DMS53 treated with DMSO at 0.1 percent for 48 hours (cell line): ENCODE data around the gene ACACB.
"Not testable (repeated sequence)": the region's sequence is repeated elsewhere in the genome, so short reads cannot be mapped to it uniquely, and the experiment has no call there.

Experiments used
- DNase-seq: peaks from one replicate; lab custom pipeline; 2025; ENCODE audit not compliant: unreplicated experiment; lab: John Stamatoyannopoulos, UW

Gene ACACB

GRCh38 chr12:109170324-109170723 lies 53.9 kb downstream of the ACACB start:
- DNase-seq = no peak

DNA sequence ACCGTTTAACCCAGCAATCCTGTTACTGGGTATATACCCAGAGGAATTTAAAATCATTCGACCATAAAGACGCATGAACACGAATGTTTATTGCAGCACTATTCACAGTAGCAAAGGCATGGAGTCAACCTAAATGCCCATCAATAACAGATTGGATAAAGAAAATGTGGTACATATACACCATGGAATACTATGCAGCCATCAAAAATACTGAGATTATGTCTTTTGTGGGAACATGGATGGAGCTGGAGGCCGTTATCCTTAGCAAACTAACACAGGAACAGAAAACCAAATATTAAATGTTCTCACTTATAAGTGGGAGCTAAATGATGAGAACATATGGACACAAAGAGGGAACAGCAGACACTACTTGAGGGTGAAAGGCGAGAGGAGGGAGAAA lies 56.4 kb downstream of the ACACB start:
- DNase-seq = not testable (repeated sequence)

GRCh38 chr12:109173443-109174240 lies 57.3 kb downstream of the ACACB start:
- no peak for DNase-seq

DNA sequence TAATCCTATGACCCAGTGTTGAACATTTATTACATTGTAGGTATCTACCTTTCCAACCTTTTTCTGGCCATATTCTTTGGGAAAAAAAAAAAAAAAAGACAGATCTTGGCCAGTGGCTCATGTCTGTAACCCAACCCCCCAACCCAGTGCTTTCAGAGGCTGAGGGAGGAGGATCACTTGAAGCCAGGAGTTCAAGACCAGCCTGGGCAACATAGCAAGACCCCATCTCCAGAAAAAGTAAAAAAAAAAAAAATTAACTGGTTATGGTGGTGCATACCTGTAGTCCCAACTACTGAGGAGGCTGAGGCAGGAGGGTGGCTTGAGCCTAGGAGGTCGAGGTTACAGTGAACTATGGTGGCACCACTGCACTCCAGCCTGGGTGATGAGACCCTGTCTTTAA lies 58.1 kb downstream of the ACACB start:
- DNase-seq = no peak

DNA sequence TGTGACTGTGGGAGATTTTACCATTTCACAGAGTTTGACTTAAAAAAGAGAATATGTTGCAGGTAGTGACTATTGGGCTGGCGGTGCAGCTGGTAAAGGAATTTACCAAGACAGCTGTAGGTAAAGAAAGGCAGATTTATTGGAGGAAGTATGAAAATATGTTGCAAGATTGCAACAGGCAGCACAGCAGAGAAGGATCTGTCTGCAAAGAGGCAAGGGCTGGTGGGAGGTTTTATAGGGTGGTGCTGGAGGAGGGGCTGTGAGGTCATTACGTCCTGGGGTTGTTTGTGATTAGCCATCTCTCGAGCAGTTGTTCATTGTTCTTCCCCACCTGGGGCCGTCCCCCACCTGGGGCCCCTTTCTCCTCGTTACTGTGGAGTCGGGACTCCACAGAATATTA lies 62.1 kb downstream of the ACACB start:
- DNase-seq = no peak

DNA sequence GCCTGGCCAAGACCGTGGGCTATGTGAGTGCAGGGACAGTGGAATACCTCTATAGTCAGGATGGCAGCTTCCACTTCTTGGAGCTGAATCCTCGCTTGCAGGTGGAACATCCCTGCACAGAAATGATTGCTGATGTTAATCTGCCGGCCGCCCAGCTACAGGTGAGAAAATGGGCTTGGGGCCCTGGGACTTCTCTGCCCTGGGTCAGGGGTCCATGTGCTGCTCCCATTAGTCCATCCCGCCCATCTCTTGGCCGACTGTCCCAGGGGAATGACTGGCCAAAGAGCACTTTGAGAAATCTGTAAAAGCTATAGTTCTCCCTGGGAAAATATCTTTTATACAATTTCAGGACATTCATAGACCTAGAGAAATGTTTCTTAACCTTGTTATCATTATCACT lies 63.5 kb downstream of the ACACB start:
- DNase-seq = no peak

DNA sequence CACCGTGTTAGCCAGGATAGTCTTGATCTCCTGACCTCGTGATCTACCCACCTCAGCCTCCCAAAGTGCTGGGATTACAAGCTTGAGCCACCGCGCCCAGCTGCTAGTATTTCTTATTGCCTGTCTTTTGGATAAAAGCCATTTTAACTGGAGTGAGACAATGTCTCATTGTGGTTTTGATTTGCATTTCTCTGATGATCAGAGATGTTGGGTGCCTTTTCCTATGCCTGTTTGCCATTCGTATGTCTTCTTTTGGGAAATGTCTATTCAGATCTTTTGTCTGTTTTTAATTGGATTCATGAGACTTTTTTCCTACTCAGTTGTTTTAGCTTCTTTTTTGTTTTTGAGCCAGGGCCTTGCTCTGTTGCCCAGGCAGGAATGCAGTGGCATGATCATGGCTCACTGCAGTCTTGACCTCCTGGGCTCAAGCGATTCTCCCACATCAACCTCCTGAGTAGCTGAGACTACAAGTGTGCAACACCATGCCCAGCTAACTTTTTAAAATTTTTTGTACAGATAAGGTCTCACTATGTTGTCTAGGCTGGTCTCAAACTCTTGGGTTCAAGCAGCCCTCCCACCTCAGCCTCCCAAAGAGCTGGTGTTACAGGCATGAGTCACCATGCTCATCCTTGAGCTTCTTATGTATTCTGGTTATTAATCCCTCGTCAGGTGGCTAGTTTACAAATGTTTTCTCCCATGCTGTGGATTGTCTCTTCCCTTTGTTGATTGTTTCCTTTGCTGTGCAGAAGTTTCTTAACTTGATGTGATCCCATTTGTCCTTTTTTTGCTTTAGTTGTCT lies 65.9 kb downstream of the ACACB start:
- DNase-seq = no peak

GRCh38 chr12:109185441-109185840 lies 69.1 kb downstream of the ACACB start:
- no peak for DNase-seq

- no peak for DNase-seq
Measured at GRCh38 chr12:109186993-109187653, 70.7 kb downstream of the ACACB start.

DNA sequence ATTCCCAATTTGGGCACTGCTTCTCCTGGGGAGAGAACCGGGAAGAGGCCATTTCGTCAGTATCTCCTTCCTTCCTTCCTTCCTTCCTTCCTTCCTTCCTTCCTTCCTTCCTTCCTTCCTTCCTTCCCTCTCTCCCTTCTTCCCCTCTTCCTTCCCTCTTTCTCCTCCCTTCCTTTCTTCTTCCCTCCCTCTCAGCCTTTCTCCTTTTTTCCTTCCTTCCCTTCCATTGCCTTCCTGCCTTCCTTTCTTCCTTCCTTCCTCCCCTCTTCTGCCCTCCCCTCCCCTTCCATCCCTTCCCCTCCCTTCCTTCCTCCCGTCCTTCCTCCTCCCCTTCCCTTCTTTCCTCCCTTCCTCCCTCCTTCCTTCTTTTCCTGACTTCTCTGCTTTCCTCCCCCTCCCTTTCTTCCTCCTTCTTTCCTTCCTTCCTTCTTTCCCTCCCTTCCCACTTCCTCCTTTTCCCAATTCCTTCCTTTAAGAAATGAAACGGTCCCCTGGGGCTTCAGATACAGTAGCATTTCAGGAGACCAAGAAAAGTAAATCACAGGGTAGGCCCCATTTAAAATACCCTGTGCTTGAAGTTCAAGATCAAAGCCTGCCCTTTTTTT lies 71.8 kb downstream of the ACACB start:
- no peak for DNase-seq

- DNase-seq = no peak
Measured at GRCh38 chr12:109189291-109189690, 72.9 kb downstream of the ACACB start.

DNA sequence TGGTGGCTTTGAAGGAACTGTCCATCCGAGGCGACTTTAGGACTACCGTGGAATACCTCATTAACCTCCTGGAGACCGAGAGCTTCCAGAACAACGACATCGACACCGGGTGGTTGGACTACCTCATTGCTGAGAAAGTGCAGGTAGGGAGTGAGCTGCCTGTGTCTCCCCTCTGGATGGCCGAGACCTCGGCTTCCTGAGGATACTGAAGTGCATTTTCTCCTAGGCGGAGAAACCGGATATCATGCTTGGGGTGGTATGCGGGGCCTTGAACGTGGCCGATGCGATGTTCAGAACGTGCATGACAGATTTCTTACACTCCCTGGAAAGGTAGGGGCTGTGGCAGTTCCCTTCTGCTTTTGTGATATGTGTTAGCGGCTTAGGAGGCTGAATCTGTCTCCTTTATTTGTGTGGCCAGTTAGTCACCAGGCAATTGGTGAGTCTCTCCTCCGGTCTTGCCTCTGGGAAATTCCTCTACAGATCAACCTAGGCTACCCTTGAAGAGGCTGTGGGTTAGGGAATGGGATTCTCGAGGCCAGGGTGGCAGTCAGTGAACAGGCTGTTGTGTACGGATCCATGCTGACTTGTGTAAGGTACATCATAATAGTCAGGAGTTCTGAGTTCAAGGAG lies 75.3 kb downstream of the ACACB start:
- no peak for DNase-seq

DNA sequence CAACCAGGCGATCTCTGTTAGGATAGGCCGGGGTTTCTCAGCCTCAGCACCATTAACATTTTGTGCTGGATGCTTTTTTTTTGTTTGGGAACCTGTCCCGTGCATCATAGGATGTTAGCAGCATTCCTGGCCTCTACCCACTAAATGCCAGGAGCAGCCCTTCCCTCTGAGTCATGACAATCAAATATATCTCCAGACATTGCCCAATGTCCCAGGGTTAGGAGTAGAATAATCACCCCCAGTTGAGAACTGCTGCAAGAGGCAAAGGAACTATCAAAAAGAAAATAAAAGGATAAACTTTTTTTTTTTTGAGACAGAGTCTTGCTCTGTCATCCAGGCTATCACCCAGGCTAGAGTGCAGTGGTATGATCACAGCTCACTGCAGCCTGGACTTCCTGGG lies 76.0 kb downstream of the ACACB start:
- no peak for DNase-seq

GRCh38 chr12:109193896-109194295 lies 77.5 kb downstream of the ACACB start:
- no peak for DNase-seq

- no peak for DNase-seq
Measured at GRCh38 chr12:109196332-109196731, 79.9 kb downstream of the ACACB start.

DNA sequence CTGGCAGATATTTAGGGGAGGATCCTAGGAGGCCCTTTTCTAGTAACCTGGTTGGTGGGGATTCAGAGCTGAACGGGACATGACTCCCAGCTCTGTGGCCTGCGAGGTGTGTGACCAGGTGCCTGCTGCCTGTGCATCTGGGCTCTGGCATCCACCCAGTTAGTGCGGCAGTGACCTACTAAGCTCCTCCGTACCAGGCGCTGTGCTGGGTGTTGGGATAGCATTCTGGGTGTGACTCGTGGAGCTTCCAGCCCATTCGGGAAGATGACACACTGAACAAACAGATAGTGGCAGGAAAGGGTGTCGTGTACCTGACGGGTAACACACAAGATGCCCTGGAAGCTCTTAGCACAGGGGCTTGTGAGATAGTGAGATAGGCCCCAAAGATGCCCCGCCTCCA lies 80.9 kb downstream of the ACACB start:
- DNase-seq = no peak

- DNase-seq = no peak
Measured at GRCh38 chr12:109199324-109199723, 82.9 kb downstream of the ACACB start.

GRCh38 chr12:109200825-109201495 lies 84.6 kb downstream of the ACACB start:
- no peak for DNase-seq

GRCh38 chr12:109201496-109201885 lies 85.1 kb downstream of the ACACB start:
- DNase-seq = no peak

DNA sequence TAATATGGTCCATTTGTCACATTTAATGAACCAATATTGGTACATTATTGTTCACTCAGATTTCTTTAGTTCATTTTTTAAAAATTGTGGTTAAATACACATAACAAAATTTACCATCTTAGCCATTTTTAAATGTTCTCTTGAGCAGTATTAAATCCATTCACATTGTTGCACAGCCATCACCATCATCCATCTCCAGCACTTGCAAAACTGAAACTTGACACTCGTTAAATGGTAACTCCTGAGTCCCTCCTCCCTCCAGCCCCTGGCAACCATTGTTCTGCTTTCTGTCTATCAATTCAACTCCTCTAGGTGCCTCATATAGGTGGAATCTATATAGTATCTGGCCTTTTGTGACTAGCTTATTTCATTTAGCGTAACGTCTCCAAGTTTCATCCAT lies 86.4 kb downstream of the ACACB start:
- DNase-seq = no peak
